B cell (primary cell): ENCODE data around the gene GRIA3. TPM values are rescaled to one million over a fixed set of nuclear protein-coding genes. Genes with fewer than 3 reads are reported as not detected.

ENCODE experiments used
- ATAC-seq: fragments of 200-7000 bp; cut with Tn5 transposase; one replicate; pipeline ENCODE4 v1.10.0; 2021; ENCODE audit warnings: low read depth, mild to moderate bottlenecking, moderate number of reproducible peaks, moderate library complexity
- CTCF ChIA-PET: fragments of 350-600 bp; sonication (Branson Sonifier 250); formaldehyde crosslinking; loops from one replicate; lab custom pipeline; 2021; ENCODE audit warnings: antibody characterized with exemption, inconsistent platforms; lab: Charles Lee
- POLR2A ChIA-PET: fragments of 350-600 bp; sonication (Branson Sonifier 250); formaldehyde crosslinking; loops from one replicate; lab custom pipeline; 2021; ENCODE audit warnings: antibody characterized with exemption; lab: Charles Lee
- DNase-seq: peaks from one replicate; pipeline ENCODE4 v3.0.0; 2013
- H2AFZ ChIP-seq: 2 replicates; pipeline ENCODE4 v1.6.1; 2012; ENCODE audit warnings: mild to moderate bottlenecking, low read depth, low read length; ENCODE audit not compliant: insufficient read depth, poor library complexity, severe bottlenecking
- H3K27ac ChIP-seq, 2 donors: 1 replicate in 1 of 2; 2 replicates in 1 of 2; pipeline ENCODE4 v1.5.1; 2012 to 2013; ENCODE audit warnings: low read length in 2 of 2, mild to moderate bottlenecking in 2 of 2, moderate library complexity in 1 of 2
- H3K27me3 ChIP-seq, 4 experiments: fragments of 200-600 bp in 1 of 4; sonication (generic) in 1 of 4; replicated peaks in 1 of 4; 1 replicate in 2 of 4; 2 replicates in 2 of 4; pipeline versions ENCODE4 v1.6.1 to v1.7.0; 2013 to 2016; ENCODE audit warnings: low read length in 3 of 4, mild to moderate bottlenecking in 2 of 4, mixed read lengths in 1 of 4, moderate library complexity in 1 of 4; ENCODE audit not compliant: insufficient read depth in 4 of 4, control insufficient read depth in 3 of 4; ENCODE audit errors: control extremely low read depth in 1 of 4
- H3K36me3 ChIP-seq, 2 experiments: replicated peaks in 1 of 2; 1 replicate in 1 of 2; 2 replicates in 1 of 2; pipeline versions ENCODE4 v1.6.1 to v1.7.1; 2013; ENCODE audit warnings: low read length in 1 of 2; ENCODE audit not compliant: insufficient read depth in 2 of 2, control insufficient read depth in 1 of 2; ENCODE audit errors: control extremely low read depth in 1 of 2, extremely low read depth in 1 of 2
- H3K4me1 ChIP-seq, 2 donors: fragments of 200-600 bp in 1 of 2; sonication (generic) in 1 of 2; 1 replicate in 1 of 2; 2 replicates in 1 of 2; pipeline versions ENCODE4 v1.5.1 to v1.6.1; 2013 to 2017; ENCODE audit warnings: low read length in 2 of 2; ENCODE audit not compliant: control insufficient read depth in 2 of 2, insufficient read depth in 2 of 2
- H3K4me2 ChIP-seq: replicated peaks from 2 replicates; pipeline ENCODE3; 2012; ENCODE audit warnings: mild to moderate bottlenecking, low read depth, low read length; ENCODE audit not compliant: poor library complexity, severe bottlenecking
- H3K4me3 ChIP-seq, 5 experiments: fragments of 200-600 bp in 1 of 5; sonication (generic) in 1 of 5; 1 replicate in 3 of 5; 2 replicates in 2 of 5; pipeline versions ENCODE4 v1.5.1 to v1.7.0; 2011 to 2016; ENCODE audit warnings: low read length in 4 of 5, mild to moderate bottlenecking in 4 of 5, low read depth in 2 of 5, control low read depth in 1 of 5, moderate library complexity in 1 of 5; ENCODE audit not compliant: insufficient read depth in 1 of 5; ENCODE audit errors: control extremely low read depth in 1 of 5, extremely low read depth in 1 of 5
- H3K79me2 ChIP-seq: fragments of 200-600 bp; sonication (generic); one replicate; pipeline ENCODE4 v1.6.0; 2016; ENCODE audit warnings: low read length; ENCODE audit not compliant: control insufficient read depth, insufficient read depth
- H3K9ac ChIP-seq: fragments of 200-600 bp; sonication (generic); 2 replicates; pipeline ENCODE4 v1.6.1; 2017; ENCODE audit warnings: mild to moderate bottlenecking, low read length, moderate library complexity
- H3K9me3 ChIP-seq, 3 donors: one replicate each; pipeline versions ENCODE4 v1.6.1 to v1.7.1; 2013; ENCODE audit warnings: low read length in 2 of 3; ENCODE audit not compliant: control insufficient read depth in 2 of 3, insufficient read depth in 1 of 3; ENCODE audit errors: control extremely low read depth in 1 of 3
- H4K20me1 ChIP-seq: 2 replicates; pipeline ENCODE4 v1.6.0; 2012; ENCODE audit warnings: mild to moderate bottlenecking, low read length; ENCODE audit not compliant: insufficient read depth, control insufficient read depth, poor library complexity, severe bottlenecking
- H3K27ac Mint-ChIP-seq: one replicate; pipeline ENCODE4 v1.8.0; 2021; ENCODE audit warnings: mixed read lengths
- H3K27me3 Mint-ChIP-seq: one replicate; pipeline ENCODE4 v1.8.0; 2021; ENCODE audit warnings: mixed read lengths
- H3K4me1 Mint-ChIP-seq: one replicate; pipeline ENCODE4 v1.8.0; 2021; ENCODE audit warnings: mixed read lengths
- H3K4me3 Mint-ChIP-seq: one replicate; pipeline ENCODE4 v1.8.0; 2021; ENCODE audit warnings: mixed read lengths
- H3K9me3 Mint-ChIP-seq: one replicate; pipeline ENCODE4 v1.8.0; 2022; ENCODE audit warnings: mixed read lengths; ENCODE audit not compliant: insufficient read depth
- CTCF ChIP-seq: fragments of 200-600 bp; IDR thresholded peaks from one replicate; pipeline ENCODE4 v1.8.0; 2022; ENCODE audit warnings: antibody characterized with exemption, mild to moderate bottlenecking
- EZH2 ChIP-seq: IDR thresholded peaks from 2 replicates; pipeline ENCODE4 v1.6.1; 2012; ENCODE audit warnings: borderline replicate concordance, low read depth, mild to moderate bottlenecking, moderate library complexity, low read length; ENCODE audit not compliant: insufficient read depth, poor library complexity, severe bottlenecking
- WGBS: methylation state at CpG from one replicate; pipeline ENCODE4 v1.1.5; 2013; ENCODE audit warnings: missing lambda C conversion rate; ENCODE audit not compliant: insufficient coverage; 5-methylcytosine and 5-hydroxymethylcytosine counted together
- intact Hi-C: fragments of 100-400 bp; cut with micrococcal nuclease; formaldehyde crosslinking; loops from one replicate; pipeline ENCODE4 v1.10.0; 2022
- polyA plus RNA-seq: library from polyadenylated mRNA; depleted of rRNA; stranded (reverse); fragments of >200 nt; gene quantifications from 2 replicates; pipeline ENCODE4 v1.2.3, GENCODE V29; 2012
- total RNA-seq, 2 donors: library from RNA; stranded (reverse); fragments of 120-200 nt in 1 of 2; gene quantifications; 1 replicate in 1 of 2; 2 replicates in 1 of 2; pipeline versions ENCODE4 v1.2.3 to v1.2.4, GENCODE V29; 2013 to 2022

Gene GRIA3
- total and polyA plus RNA-seq, 2 donors (not counting 1 experiment from before 2014, with no cell fraction given): not detected

GRCh38 chrX:123157586-123157985, 26.5 kb upstream of the GRIA3 start:
- no peak for TF ChIP-seq EZH2
- no peak for TF ChIP-seq CTCF
- Histone ChIP-seq H3K4me1 (no peaks in the 10 kb centered on the region), H3K9ac (no peak overlapping the region), H3K27me3 (no peaks in the 10 kb centered on the region), H3K4me3 (no peak overlapping the region), H3K36me3 (no peaks in the 10 kb centered on the region), H3K27ac (no peak overlapping the region), H3K79me2 (no peaks in the 10 kb centered on the region), H2AFZ (no peak overlapping the region), H4K20me1 (no peaks in the 10 kb centered on the region), H3K4me2 (no peak overlapping the region), H3K9me3 (peaks cover 0 to 3% (median 0%) of the 10 kb centered on the region in 3 donors)
- Mint-ChIP-seq H3K4me3 (no peak overlapping the region), H3K4me1 (no peaks in the 10 kb centered on the region), H3K9me3 (no peaks in the 10 kb centered on the region), H3K27ac (no peak overlapping the region), H3K27me3 (no peaks in the 10 kb centered on the region)
- CTCF ChIA-PET: no interaction called here
- POLR2A ChIA-PET: no interaction called here
- WGBS: no CpG with 5 or more reads among the region's 3 CpGs
- intact Hi-C loops: no loop called here
- ATAC-seq: no peak
- DNase-seq: no peak

- H3K27me3 Mint-ChIP-seq: no peaks in the 10 kb centered on the region
Measured at GRCh38 chrX:123159403-123159802, 24.7 kb upstream of the GRIA3 start.

More at GRCh38 chrX:123159403-123159802, 24.7 kb upstream of the GRIA3 start:
- Histone ChIP-seq H3K9ac (no peak overlapping the region), H3K79me2 (no peaks in the 10 kb centered on the region), H3K27me3 (no peaks in the 10 kb centered on the region), H3K9me3 (peaks cover 0 to 3% (median 0%) of the 10 kb centered on the region in 3 donors), H2AFZ (no peak overlapping the region), H3K4me2 (no peak overlapping the region), H3K27ac (no peak overlapping the region), H3K4me1 (no peaks in the 10 kb centered on the region), H3K36me3 (no peaks in the 10 kb centered on the region), H4K20me1 (no peaks in the 10 kb centered on the region), H3K4me3 (no peak overlapping the region)
- ChIA-PET POLR2A (no interaction called here), CTCF (no interaction called here)
- H3K4me3 Mint-ChIP-seq: no peak overlapping the region
- H3K4me1 Mint-ChIP-seq: no peaks in the 10 kb centered on the region
- no CpG with 5 or more reads among the region's 4 CpGs for WGBS
- H3K27ac Mint-ChIP-seq: no peak overlapping the region
- H3K9me3 Mint-ChIP-seq: no peaks in the 10 kb centered on the region
- TF ChIP-seq EZH2 (no peak), CTCF (no peak)
- ATAC-seq: no peak
- intact Hi-C loops: no loop called here
- DNase-seq: no peak
